ENCODE data around the gene PROSER2.

- TF ChIP-seq CTCF (IDR thresholded peaks at IDR 0.05; ENCODE audit: insufficient read depth, low read length, poor library complexity, severe bottlenecking) (no peak), EZH2phosphoT487 (conservative IDR thresholded peaks at IDR 0.05; ENCODE audit: low read length) (no peak)
Measured at GRCh38 chr10:11823989-11824346, 812 bp downstream of the PROSER2 start.
